Esophagus muscularis mucosa (tissue), 4 donors: ENCODE results near the gene AGXT2. TPM values are rescaled to one million over a fixed set of nuclear protein-coding genes. Genes with fewer than 3 reads are reported as not detected.

Experiments used
- DNase-seq: peaks from one replicate; pipeline ENCODE4 v3.0.0-alpha.2; 2017; ENCODE audit errors: extremely low spot score
- H3K27ac ChIP-seq, 4 donors: fragments of 200-600 bp; sonication (generic); replicated peaks in 1 of 4; 1 replicate in 3 of 4; 2 replicates in 1 of 4; pipeline ENCODE4 v1.5.1; 2016 to 2019; ENCODE audit warnings: mild to moderate bottlenecking in 1 of 4
- H3K27me3 ChIP-seq, 4 donors: fragments of 200-600 bp; sonication (generic); one replicate each; pipeline versions ENCODE4 v1.5.1 to v1.6.0; 2016 to 2019
- H3K36me3 ChIP-seq, 4 donors: fragments of 200-600 bp; sonication (generic); one replicate each; pipeline ENCODE4 v1.5.1; 2016 to 2019
- H3K4me1 ChIP-seq, 4 donors: fragments of 200-600 bp; sonication (generic); one replicate each; pipeline ENCODE4 v1.5.1; 2016 to 2019
- H3K4me3 ChIP-seq, 4 donors: fragments of 200-600 bp; sonication (generic); 1 replicate in 2 of 4; 2 replicates in 2 of 4; pipeline ENCODE4 v1.5.1; 2016 to 2019; ENCODE audit warnings: mild to moderate bottlenecking in 4 of 4, moderate library complexity in 1 of 4
- H3K9me3 ChIP-seq, 4 donors: fragments of 200-600 bp; sonication (generic); 1 replicate in 3 of 4; 2 replicates in 1 of 4; pipeline ENCODE4 v1.5.1; 2016 to 2019
- EP300 ChIP-seq: sonication (generic); formaldehyde crosslinking; IDR thresholded peaks from one replicate; pipeline ENCODE4 v1.6.1; 2017; ENCODE audit warnings: antibody characterized with exemption
- POLR2A ChIP-seq: fragments of 450-650 bp; IDR thresholded peaks from one replicate; pipeline ENCODE4 v1.6.1; 2017; ENCODE audit warnings: antibody characterized with exemption, moderate library complexity, mild to moderate bottlenecking, low read depth
- POLR2AphosphoS5 ChIP-seq, 2 donors: sonication (generic); formaldehyde crosslinking; IDR thresholded peaks; one replicate each; pipeline ENCODE4 v1.6.1; 2017; ENCODE audit warnings: antibody characterized with exemption in 2 of 2
- WGBS: methylation state at CpG from one replicate; pipeline ENCODE4 v1.1.5; 2018; 5-methylcytosine and 5-hydroxymethylcytosine counted together
- intact Hi-C: fragments of 100-400 bp; cut with DNase I; formaldehyde crosslinking; loops from one replicate; pipeline ENCODE4 v1.15.1; 2023
- total RNA-seq, 4 donors: library from RNA; depleted of rRNA; stranded (reverse); fragments of >200 nt; gene quantifications; one replicate each; pipeline versions ENCODE4 v1.1.0 to v1.2.1, GENCODE V29; 2016
- TF ChIP-seq, protein P1 (sequence below), 3 experiments: fragments of 200-600 bp in 2 of 3; fragments of 450-650 bp in 1 of 3; sonication (generic) in 2 of 3; IDR thresholded peaks; one replicate each; pipeline ENCODE4 v1.5.1; 2017 to 2019; ENCODE audit warnings: antibody characterized with exemption in 3 of 3, mild to moderate bottlenecking in 2 of 3, moderate library complexity in 1 of 3

Gene AGXT2
- total RNA-seq, 4 donors from 2014 or later, result not detected

DNA sequence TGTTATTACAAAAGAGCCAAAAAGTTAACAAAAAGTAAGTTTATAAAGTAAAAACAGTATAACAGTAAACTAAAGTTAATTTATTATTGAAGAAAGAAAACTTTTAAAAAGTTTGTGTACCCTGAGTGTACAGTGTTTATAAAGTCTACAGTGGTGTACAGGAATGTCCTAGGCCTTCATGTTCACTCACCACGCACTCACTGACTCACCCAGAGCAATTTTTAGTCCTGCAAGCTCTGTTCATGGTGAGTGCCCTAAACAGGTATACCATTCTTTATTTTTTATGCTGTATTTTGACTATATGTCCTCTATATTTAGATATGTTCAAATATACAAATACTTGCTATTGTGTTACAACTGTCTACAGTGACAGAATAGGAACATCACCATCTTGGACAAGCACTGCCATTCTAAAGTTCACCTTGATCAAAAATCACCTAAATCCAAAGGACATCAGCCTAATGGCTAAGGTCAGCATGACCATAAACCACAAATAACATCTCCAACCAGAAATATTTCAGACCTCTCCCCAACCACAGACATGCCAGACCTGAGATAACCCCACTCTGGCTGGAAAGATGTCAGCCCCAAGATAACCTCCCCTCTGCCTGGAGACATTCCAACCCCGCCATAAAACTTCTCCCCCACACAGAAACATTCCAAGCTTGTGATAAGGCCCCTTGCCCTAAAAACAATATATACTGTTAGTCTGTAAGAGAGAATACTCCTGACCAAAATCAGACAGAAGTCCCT is 56.1 kb downstream of the AGXT2 start:
- WGBS, result 80% methylated on average over 2 of the region's 2 CpGs
- Histone ChIP-seq H3K36me3 (no peaks in the 10 kb centered on the region), H3K4me3 (no peak overlapping the region), H3K27me3 (peaks cover 0 to 3% (median 0%) of the 10 kb centered on the region in 4 donors), H3K27ac (no peak overlapping the region), H3K9me3 (peaks cover 0 to 9% (median 5%) of the 10 kb centered on the region in 4 donors), H3K4me1 (no peaks in the 10 kb centered on the region)
- TF ChIP-seq, protein P1, sequence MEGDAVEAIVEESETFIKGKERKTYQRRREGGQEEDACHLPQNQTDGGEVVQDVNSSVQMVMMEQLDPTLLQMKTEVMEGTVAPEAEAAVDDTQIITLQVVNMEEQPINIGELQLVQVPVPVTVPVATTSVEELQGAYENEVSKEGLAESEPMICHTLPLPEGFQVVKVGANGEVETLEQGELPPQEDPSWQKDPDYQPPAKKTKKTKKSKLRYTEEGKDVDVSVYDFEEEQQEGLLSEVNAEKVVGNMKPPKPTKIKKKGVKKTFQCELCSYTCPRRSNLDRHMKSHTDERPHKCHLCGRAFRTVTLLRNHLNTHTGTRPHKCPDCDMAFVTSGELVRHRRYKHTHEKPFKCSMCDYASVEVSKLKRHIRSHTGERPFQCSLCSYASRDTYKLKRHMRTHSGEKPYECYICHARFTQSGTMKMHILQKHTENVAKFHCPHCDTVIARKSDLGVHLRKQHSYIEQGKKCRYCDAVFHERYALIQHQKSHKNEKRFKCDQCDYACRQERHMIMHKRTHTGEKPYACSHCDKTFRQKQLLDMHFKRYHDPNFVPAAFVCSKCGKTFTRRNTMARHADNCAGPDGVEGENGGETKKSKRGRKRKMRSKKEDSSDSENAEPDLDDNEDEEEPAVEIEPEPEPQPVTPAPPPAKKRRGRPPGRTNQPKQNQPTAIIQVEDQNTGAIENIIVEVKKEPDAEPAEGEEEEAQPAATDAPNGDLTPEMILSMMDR (IDR thresholded peaks at IDR 0.05), result no peak
- TF ChIP-seq EP300, result no peak
- TF ChIP-seq POLR2AphosphoS5 (IDR thresholded peaks at IDR 0.05), result no peak
- intact Hi-C loops, result no loop called here
- no peak for DNase-seq

- Histone ChIP-seq H3K36me3 (no peaks in the 10 kb centered on the region), H3K4me1 (no peaks in the 10 kb centered on the region), H3K27me3 (peaks cover 0 to 3% (median 0%) of the 10 kb centered on the region in 4 donors), H3K4me3 (no peak overlapping the region), H3K9me3 (peaks cover 0 to 26% (median 10%) of the 10 kb centered on the region in 4 donors), H3K27ac (no peak overlapping the region)
- WGBS, result 91% methylated on average over 1 of the region's 1 CpG
- DNase-seq, result no peak
- intact Hi-C loops, result no loop called here
- TF ChIP-seq POLR2AphosphoS5 (IDR thresholded peaks at IDR 0.05) (no peak), POLR2A (no peak), EP300 (no peak)
- TF ChIP-seq, protein P1 (IDR thresholded peaks at IDR 0.05), result no peak
Observed at GRCh38 chr5:34986965-34987364, 60.8 kb downstream of the AGXT2 start.

DNA sequence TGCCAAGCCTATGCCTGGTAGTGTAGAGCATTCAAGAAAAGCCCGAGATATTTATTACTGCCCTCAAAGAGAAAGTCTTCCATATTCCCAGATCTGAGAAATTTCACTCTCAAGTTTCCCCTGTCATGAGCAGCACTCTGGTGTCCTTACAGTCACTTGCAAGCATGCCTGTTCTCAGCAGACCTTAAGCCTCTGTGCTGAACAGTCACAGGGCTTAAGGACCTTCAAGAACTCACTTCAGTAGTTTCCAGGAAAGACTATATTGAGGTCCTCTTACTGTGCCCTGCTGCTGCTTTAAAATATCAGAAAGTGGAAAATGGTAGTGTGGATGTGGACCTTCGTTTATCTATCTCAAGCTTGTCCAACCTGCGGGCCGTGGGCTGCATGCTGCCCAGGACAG is 64.9 kb downstream of the AGXT2 start:
- H3K36me3 ChIP-seq, result no peaks in the 10 kb centered on the region
- DNase-seq, result no peak
- TF ChIP-seq, protein P1 (IDR thresholded peaks at IDR 0.05), result no peak
- TF ChIP-seq EP300 (no peak), POLR2A (no peak), POLR2AphosphoS5 (IDR thresholded peaks at IDR 0.05) (no peak)
- 83% methylated on average over 4 of the region's 4 CpGs for WGBS
- no peaks in the 10 kb centered on the region for H3K4me1 ChIP-seq
- H3K27ac ChIP-seq, result no peak overlapping the region
- H3K4me3 ChIP-seq, result no peak overlapping the region
- H3K27me3 ChIP-seq, result no peaks in the 10 kb centered on the region
- intact Hi-C loops, result no loop called here
- peaks cover 0 to 26% (median 10%) of the 10 kb centered on the region in 4 donors for H3K9me3 ChIP-seq

DNA sequence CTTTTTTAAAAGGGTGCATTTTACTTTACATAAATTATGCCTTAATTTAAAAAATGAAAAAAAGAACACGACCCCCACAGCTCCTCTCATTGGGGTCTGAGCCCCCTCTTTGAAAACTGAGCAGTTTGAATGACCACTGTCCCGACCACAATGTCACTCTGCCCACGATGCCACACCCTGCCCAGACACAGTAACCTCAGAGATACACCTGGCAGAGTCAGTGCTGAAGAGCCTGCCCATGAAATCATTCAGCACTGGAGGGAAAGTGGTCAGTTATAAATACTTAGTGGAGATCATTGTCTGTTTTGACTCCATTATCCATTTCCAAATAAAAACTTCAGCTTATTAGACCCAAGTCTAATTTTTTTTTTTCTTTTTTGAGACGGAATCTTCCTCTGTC is 69.1 kb downstream of the AGXT2 start:
- TF ChIP-seq POLR2A (no peak), EP300 (no peak), POLR2AphosphoS5 (IDR thresholded peaks at IDR 0.05) (no peak)
- TF ChIP-seq, protein P1 (IDR thresholded peaks at IDR 0.05), result no peak
- WGBS, result 64% methylated on average over 4 of the region's 4 CpGs

More for the DNA sequence above, 69.1 kb downstream of the AGXT2 start:
- Histone ChIP-seq H3K4me1 (no peaks in the 10 kb centered on the region), H3K36me3 (no peaks in the 10 kb centered on the region), H3K27me3 (no peaks in the 10 kb centered on the region), H3K9me3 (no peaks in the 10 kb centered on the region), H3K27ac (no peak overlapping the region), H3K4me3 (no peak overlapping the region)
- no peak for DNase-seq
- intact Hi-C loops, result no loop called here
